Measurements from ENCODE around the gene KRTAP2-4. TPM values are rescaled to one million over a fixed set of nuclear protein-coding genes. Genes with fewer than 3 reads are reported as not detected.
"Not testable (repeated sequence)": the region's sequence is repeated elsewhere in the genome, so short reads cannot be mapped to it uniquely, and the experiment has no call there.

Gene KRTAP2-4
- polyA plus RNA-seq, 4 donors = not detected

DNA sequence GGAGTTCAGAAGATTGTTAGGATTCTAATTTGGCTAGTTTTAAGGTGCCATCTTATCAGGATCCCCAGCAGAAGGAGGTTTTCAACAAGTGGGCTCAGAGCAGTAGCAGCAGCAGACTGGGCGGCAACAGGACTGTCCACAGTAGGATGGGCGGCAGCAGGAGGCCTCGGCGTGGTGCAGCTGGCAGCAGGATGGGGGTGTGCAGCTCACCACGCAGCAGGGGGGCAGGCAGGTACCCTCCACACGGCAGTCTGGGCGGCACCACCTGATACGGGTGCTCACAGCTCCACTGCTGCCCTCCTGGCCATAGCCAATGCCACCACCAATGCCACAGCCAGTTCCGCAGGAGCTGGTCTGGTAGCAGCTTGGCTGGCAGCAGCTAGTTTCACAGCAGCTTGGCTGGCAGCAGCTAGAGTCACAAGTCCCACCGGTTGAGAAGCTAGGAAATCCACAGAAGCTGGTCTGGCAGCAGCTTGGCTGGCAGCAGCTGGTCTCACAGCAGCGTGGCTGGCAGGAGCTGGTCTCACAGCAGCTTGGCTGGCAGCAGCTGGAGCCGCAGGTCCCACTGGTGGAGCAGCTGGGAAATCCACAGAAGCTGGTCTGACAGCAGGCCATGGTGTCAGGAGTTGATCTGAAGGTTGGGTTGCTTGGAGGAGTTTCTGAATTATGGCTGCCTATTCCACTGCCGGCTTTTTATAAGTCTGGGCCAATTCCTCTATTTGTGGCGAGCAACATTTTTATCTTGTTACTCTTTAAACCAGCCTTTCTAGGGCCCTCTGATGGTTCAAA lies 24.7 kb downstream of the KRTAP2-4 start, which contains the start of gene KRTAP1-1:
Gene KRTAP1-1, minus strand, starts transcription at position 668 of the 789 bp plus-strand sequence. Its CDS starts 53 bp downstream, at position 615.
- DNase-seq (ENCODE audit: low read depth in 4 of 4, low spot score in 2 of 4) = not testable (repeated sequence)

DNA sequence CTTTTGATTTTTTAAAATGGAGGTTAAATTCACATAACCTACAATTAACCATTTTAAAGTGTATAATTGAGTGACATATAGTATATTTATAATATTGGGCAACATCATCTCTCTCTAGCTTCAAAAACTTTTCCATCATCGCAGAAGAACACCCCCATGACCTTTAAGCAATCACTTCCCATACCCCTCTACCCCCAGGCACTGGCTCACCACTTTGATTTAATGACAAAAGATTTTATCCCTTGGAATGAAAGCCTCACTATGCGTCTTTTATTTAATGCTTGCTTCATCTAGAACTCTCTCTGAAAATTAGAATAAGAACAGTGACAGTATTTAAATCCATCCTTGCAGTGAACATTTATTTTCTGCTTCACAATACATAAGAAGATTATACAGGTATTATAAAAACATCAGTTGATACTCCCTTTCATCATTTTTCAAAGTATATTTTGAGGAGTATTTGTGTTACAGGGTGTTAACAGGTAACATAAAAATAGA lies 27.8 kb downstream of the KRTAP2-4 start:
- no peak for DNase-seq (ENCODE audit: low read depth in 4 of 4, low spot score in 2 of 4)

DNA sequence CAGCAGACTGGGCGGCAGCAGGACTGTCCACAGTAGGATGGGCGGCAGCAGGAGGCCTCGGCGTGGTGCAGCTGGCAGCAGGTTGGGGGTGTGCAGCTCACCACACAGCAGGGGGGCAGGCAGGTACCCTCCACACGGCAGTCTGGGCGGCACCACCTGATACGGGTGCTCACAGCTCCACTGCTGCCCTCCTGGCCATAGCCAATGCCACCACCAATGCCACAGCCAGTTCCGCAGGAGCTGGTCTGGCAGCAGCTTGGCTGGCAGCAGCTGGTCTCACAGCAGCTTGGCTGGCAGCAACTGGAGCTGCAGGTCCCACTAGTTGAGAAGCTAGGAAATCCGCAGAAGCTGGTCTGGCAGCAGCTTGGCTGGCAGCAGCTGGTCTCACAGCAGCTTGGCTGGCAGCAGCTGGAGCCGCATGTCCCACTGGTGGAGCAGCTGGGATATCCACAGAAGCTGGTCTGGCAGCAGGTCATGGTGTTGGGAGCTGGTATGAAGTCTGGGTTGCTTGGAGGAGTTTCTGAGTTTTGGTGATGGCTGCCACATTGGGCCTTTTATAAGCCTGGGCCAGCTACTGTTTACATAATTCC lies 31.2 kb downstream of the KRTAP2-4 start, which contains the start of gene KRTAP1-3:
Gene KRTAP1-3, minus strand, starts transcription at position 529 of the 590 bp plus-strand sequence. Its CDS starts 53 bp downstream, at position 476.
- not testable (repeated sequence) for DNase-seq (ENCODE audit: low read depth in 4 of 4, low spot score in 2 of 4)

DNA sequence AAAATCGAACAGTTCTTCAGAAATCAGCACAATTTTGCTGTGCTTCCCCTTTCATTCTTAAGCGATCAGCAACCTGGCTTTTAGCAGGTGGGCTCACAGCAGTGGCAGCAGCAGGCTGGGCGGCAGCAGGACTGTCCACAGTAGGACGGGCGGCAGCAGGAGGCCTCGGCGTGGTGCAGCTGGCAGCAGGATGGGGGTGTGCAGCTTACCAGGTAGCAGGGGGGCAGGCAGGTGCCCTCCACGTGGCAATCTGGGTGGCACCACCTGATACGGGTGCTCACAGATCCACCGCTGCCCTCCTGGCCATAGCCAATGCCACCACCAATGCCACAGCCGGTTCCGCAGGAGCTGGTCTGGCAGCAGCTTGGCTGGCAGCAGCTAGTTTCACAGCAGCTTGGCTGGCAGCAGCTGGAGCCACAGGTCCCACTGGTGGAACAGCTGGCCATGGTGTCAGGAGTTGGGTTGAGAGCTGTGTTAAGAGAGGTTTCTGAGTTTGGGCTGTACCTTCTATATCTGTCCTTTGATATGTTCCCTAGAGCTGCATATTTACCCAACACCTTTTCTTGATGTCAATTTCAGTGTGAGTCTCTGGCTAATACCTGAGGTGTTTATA lies 35.9 kb downstream of the KRTAP2-4 start, which contains the start of gene KRTAP1-4:
Gene KRTAP1-4, minus strand, starts transcription at position 563 of the 613 bp plus-strand sequence. Its CDS starts 117 bp downstream, at position 446.
- DNase-seq (ENCODE audit: low read depth in 4 of 4, low spot score in 2 of 4) = no peak

DNA sequence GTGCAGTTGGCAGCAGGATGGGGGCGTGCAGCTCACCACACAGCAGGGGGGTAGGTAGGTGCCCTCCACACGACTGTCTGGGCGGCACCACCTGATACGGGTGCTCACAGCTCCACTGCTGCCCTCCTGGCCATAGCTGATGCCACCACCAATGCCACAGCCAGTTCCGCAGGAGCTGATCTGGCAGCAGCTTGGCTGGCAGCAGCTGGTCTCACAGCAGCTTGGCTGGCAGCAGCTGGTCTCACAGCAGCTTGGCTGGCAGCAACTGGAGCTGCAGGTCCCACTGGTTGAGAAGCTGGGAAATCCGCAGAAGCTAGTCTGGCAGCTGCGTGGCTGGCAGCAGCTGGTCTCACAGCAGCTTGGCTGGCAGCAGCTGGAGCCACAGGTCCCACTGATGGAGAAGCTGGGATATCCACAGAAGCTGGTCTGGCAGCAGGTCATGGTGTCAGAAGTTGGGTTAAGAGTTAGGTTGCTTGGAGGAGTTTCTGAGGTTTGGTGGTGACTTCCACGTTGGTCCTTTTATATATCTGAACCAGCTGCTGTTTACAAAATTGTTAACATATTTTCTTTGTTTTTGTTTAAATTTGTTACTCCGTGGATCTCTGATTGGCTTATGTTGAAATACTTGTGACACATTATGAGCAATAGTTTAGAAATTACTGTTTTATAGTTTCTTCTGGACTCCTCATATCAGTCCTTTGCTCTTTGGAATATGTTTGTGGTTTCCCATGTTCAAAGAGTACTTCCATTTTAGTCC lies 38.8 kb downstream of the KRTAP2-4 start, which contains the start of gene KRTAP1-5:
Gene KRTAP1-5, minus strand, starts transcription at position 494 of the 757 bp plus-strand sequence. Its CDS starts 53 bp downstream, at position 441.
- DNase-seq (ENCODE audit: low read depth in 4 of 4, low spot score in 2 of 4) = no peak

DNA sequence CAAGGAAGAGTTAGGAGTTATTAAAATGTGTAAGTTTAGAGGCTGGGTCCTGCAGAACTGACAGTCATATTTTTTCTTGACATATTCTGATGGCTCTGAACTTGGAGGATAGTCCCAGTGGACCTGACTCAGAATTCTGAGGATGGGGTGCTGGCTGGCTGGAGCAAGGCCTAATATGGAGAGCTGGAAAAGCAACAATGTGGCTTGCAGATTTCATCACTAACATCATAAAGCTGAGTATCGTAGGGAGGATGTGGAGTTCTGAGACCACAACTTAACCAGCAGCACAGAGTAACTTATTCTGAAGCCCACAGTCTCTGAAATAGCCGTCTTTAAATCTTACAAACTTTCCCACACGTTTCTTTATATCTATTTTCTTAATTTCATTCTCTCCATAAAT lies 41.0 kb downstream of the KRTAP2-4 start:
- no peak for DNase-seq (ENCODE audit: low read depth in 4 of 4, low spot score in 2 of 4)

DNA sequence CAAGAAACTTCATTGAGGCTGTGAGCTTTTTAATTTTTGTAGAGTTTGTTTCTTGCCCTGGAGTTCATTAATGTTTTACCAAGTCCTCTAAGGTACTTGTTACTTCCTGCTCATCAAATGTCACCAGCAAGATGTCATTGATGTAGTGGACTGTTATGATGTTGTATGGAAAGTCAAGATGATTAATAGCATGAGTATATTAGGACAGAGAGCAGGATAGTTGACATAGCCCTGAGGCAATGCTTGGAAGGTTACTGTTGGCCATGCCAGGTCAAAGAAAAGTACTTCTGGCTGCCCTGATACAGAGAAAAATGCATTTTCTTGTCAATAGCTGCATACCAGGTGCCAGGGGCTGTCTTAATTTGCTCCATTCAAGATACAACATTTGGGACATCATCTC lies 45.3 kb downstream of the KRTAP2-4 start:
- no peak for DNase-seq (ENCODE audit: low read depth in 4 of 4, low spot score in 2 of 4)

DNA sequence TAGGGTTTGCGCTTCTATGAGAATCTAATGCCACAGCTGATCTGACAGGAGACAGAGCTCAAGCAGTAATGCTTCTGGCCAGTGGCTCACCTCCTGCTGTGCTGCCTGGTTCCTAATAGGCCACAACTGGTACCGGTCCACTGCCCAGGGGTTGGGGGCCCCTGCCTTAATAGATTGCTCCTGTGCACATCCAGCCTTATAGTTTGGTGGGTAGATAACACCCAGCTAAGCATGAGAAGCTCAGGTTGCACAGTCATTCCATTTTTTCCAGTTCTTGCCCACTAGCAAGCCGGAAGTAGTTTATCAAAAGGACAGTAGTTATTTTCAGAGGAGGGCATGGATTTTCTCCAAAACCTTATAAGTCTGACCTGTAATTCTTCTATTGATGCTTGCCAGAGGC lies 46.3 kb downstream of the KRTAP2-4 start:
- no peak for DNase-seq (ENCODE audit: low read depth in 4 of 4, low spot score in 2 of 4)

DNA sequence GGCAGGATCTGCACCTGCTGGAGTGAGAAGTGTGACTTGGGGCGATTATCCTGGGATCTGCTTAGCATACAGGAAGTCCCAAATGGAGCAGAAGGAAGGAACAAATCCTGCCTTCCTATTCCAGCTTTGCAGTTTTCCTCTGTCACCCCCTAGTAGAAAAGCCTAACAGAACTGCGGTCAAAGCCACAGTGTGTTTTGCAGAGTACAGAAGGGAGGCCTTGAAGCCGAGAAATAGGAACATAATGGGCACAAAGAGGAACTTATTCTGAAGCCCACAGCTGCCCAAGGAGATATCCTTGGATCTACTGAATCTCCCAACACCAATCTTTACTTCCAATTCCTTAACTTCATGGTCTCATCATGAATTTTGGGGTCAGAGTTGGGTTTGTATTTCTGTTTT lies 47.1 kb downstream of the KRTAP2-4 start:
- no peak for DNase-seq (ENCODE audit: low read depth in 4 of 4, low spot score in 2 of 4)

DNA sequence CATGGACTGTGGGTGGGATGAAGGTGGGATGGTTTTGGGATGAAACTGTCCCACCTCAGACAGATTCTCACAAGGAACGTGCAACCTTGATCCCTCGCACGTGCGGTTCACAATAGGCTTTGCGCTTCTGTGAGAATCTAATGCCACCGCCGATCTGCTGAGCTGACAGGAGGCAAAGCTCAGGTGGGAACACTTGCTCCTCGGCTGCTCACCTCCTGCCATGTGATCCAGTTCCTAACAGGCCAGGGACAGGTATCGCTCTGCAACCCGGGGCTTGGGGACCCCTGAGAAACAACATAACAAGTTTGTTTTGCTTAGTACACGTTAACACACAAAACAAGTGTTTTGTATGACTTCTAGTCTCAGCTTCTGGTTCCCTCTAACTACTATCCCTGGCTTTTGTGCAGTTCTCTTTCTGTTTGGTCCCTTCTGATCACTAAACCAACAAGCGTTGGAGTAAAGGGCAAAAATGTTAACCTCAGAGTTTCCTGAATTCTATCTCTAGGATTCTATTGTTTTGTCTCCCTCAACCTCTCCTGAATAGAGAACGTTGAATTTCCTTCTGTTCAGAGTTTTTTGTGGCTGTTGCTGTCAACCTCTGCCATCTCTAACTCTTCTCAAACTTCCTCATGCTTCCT lies 49.0 kb downstream of the KRTAP2-4 start:
- DNase-seq (ENCODE audit: low read depth in 4 of 4, low spot score in 2 of 4) = no peak

DNA sequence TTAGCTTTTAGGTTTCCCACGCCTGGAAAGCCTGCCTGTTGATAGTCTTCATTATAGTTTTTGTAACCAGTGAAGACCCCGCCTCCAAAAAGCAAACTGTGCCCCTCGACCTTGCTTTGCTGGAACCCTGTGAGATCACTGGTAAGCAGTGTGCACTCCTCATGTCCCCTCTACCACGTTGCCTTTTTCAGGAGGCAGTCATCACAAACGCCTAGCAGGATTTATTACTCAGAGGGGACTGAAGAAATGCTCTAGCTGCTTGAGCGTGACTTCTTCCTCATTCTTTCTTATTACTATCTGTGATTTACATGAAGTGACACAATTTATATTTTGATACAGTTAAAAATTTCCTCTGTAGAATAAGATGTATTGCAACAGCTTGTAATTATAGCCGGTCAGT lies 50.2 kb downstream of the KRTAP2-4 start:
- DNase-seq (ENCODE audit: low read depth in 4 of 4, low spot score in 2 of 4) = no peak

Other genes with a start within 250 kb of the KRTAP2-4 start
- gene KRT10, start 243.3 kb downstream of the KRTAP2-4 start, polyA plus RNA-seq (ENCODE audit: insufficient read length in 4 of 4) = 10 to 100 TPM; 41.1 to 72.4 (median 42.9) TPM
- under 1 TPM in 1 of 4 donors, not detected in 3; 0.28 TPM for gene KRT12, start 198.7 kb downstream of the KRTAP2-4 start, polyA plus RNA-seq (ENCODE audit: insufficient read length in 4 of 4)
- under 1 TPM in 2 of 4 donors, not detected in 2; 0.20 to 0.24 TPM for gene KRT20, start 180.6 kb downstream of the KRTAP2-4 start, polyA plus RNA-seq (ENCODE audit: insufficient read length in 4 of 4)
- gene KRT23, start 128.2 kb downstream of the KRTAP2-4 start, polyA plus RNA-seq (ENCODE audit: insufficient read length in 4 of 4) = 1 to 10 TPM in 3 of 4 donors, under 1 TPM in 1; 0.57 to 2.3 (median 1.6) TPM
- under 1 TPM in 1 of 4 donors, not detected in 3; 0.09 TPM for gene KRT39, start 98.9 kb downstream of the KRTAP2-4 start, polyA plus RNA-seq (ENCODE audit: insufficient read length in 4 of 4)
- gene KRT40, start 81.6 kb downstream of the KRTAP2-4 start, polyA plus RNA-seq (ENCODE audit: insufficient read length in 4 of 4) = under 1 TPM in 1 of 4 donors, not detected in 3; 0.08 TPM
- not detected for gene KRTAP3-3, start 71.7 kb downstream of the KRTAP2-4 start, polyA plus RNA-seq (ENCODE audit: insufficient read length in 4 of 4)
- not detected for gene KRTAP3-2, start 66.0 kb downstream of the KRTAP2-4 start, polyA plus RNA-seq (ENCODE audit: insufficient read length in 4 of 4)
- gene KRTAP3-1, start 56.8 kb downstream of the KRTAP2-4 start, polyA plus RNA-seq (ENCODE audit: insufficient read length in 4 of 4) = not detected
- gene KRTAP1-5, start 38.7 kb downstream of the KRTAP2-4 start, polyA plus RNA-seq (ENCODE audit: insufficient read length in 4 of 4) = not detected
- gene KRTAP1-4, start 35.7 kb downstream of the KRTAP2-4 start, polyA plus RNA-seq (ENCODE audit: insufficient read length in 4 of 4) = not detected
- not detected for gene KRTAP1-3, start 31.0 kb downstream of the KRTAP2-4 start, polyA plus RNA-seq (ENCODE audit: insufficient read length in 4 of 4)
- not detected for gene KRTAP1-1, start 24.4 kb downstream of the KRTAP2-4 start, polyA plus RNA-seq (ENCODE audit: insufficient read length in 4 of 4)
- not detected for gene KRTAP2-1, start 18.6 kb downstream of the KRTAP2-4 start, polyA plus RNA-seq (ENCODE audit: insufficient read length in 4 of 4)
- gene KRTAP2-2, start 10.6 kb downstream of the KRTAP2-4 start, polyA plus RNA-seq (ENCODE audit: insufficient read length in 4 of 4) = not detected
- gene KRTAP2-3, start 5.8 kb downstream of the KRTAP2-4 start, polyA plus RNA-seq (ENCODE audit: insufficient read length in 4 of 4) = not detected
- not detected for gene KRTAP4-7, start 18.3 kb upstream of the KRTAP2-4 start, polyA plus RNA-seq (ENCODE audit: insufficient read length in 4 of 4)
- gene KRTAP4-8, start 32.3 kb upstream of the KRTAP2-4 start, polyA plus RNA-seq (ENCODE audit: insufficient read length in 4 of 4) = not detected
- not detected for gene KRTAP4-16, start 36.3 kb upstream of the KRTAP2-4 start, polyA plus RNA-seq (ENCODE audit: insufficient read length in 4 of 4)
- gene KRTAP4-9, start 39.5 kb upstream of the KRTAP2-4 start, polyA plus RNA-seq (ENCODE audit: insufficient read length in 4 of 4) = not detected
- gene KRTAP4-11, start 52.5 kb upstream of the KRTAP2-4 start, polyA plus RNA-seq (ENCODE audit: insufficient read length in 4 of 4) = not detected
- gene KRTAP4-12, start 58.3 kb upstream of the KRTAP2-4 start, polyA plus RNA-seq (ENCODE audit: insufficient read length in 4 of 4) = not detected
- not detected for gene KRTAP4-6, start 74.7 kb upstream of the KRTAP2-4 start, polyA plus RNA-seq (ENCODE audit: insufficient read length in 4 of 4)
- gene KRTAP4-5, start 83.9 kb upstream of the KRTAP2-4 start, polyA plus RNA-seq (ENCODE audit: insufficient read length in 4 of 4) = not detected
- not detected for gene KRTAP4-4, start 94.9 kb upstream of the KRTAP2-4 start, polyA plus RNA-seq (ENCODE audit: insufficient read length in 4 of 4)
- gene KRTAP4-3, start 102.3 kb upstream of the KRTAP2-4 start, polyA plus RNA-seq (ENCODE audit: insufficient read length in 4 of 4) = not detected
- not detected for gene KRTAP4-2, start 112.3 kb upstream of the KRTAP2-4 start, polyA plus RNA-seq (ENCODE audit: insufficient read length in 4 of 4)
- gene KRTAP4-1, start 119.0 kb upstream of the KRTAP2-4 start, polyA plus RNA-seq (ENCODE audit: insufficient read length in 4 of 4) = not detected
- gene KRTAP9-1, start 124.0 kb upstream of the KRTAP2-4 start, polyA plus RNA-seq (ENCODE audit: insufficient read length in 4 of 4) = not detected
- gene KRTAP9-2, start 160.8 kb upstream of the KRTAP2-4 start, polyA plus RNA-seq (ENCODE audit: insufficient read length in 4 of 4) = not detected
- not detected for gene KRTAP9-3, start 166.6 kb upstream of the KRTAP2-4 start, polyA plus RNA-seq (ENCODE audit: insufficient read length in 4 of 4)
- not detected for gene KRTAP9-8, start 172.1 kb upstream of the KRTAP2-4 start, polyA plus RNA-seq (ENCODE audit: insufficient read length in 4 of 4)
- not detected for gene KRTAP9-4, start 183.8 kb upstream of the KRTAP2-4 start, polyA plus RNA-seq (ENCODE audit: insufficient read length in 4 of 4)
- not detected for gene KRTAP9-9, start 189.5 kb upstream of the KRTAP2-4 start, polyA plus RNA-seq (ENCODE audit: insufficient read length in 4 of 4)
- gene KRTAP9-6, start 199.5 kb upstream of the KRTAP2-4 start, polyA plus RNA-seq (ENCODE audit: insufficient read length in 4 of 4) = under 1 TPM in 3 of 4 donors, not detected in 1; 0.09 to 0.14 (median 0.10) TPM
- gene KRTAP9-7, start 209.8 kb upstream of the KRTAP2-4 start, polyA plus RNA-seq (ENCODE audit: insufficient read length in 4 of 4) = not detected
- not detected for gene KRTAP29-1, start 237.0 kb upstream of the KRTAP2-4 start, polyA plus RNA-seq (ENCODE audit: insufficient read length in 4 of 4)
- not detected for gene KRTAP16-1, start 243.4 kb upstream of the KRTAP2-4 start, polyA plus RNA-seq (ENCODE audit: insufficient read length in 4 of 4)
- not detected for gene KRTAP17-1, start 249.8 kb upstream of the KRTAP2-4 start, polyA plus RNA-seq (ENCODE audit: insufficient read length in 4 of 4)